BLaER1 (cell line): ENCODE measurements around the gene IL22RA1.

ENCODE experiments used
- H3K27ac ChIP-seq: shearing (Covaris generic); formaldehyde crosslinking; 2 replicates; pipeline ENCODE4 v1.8.1; 2022
- H3K27me3 ChIP-seq: shearing (Covaris generic); formaldehyde crosslinking; 2 replicates; pipeline ENCODE4 v1.8.1; 2022
- H3K36me3 ChIP-seq: shearing (Covaris generic); formaldehyde crosslinking; 2 replicates; pipeline ENCODE4 v1.8.1; 2022
- H3K4me1 ChIP-seq: shearing (Covaris generic); formaldehyde crosslinking; 2 replicates; pipeline ENCODE4 v1.8.1; 2022
- H3K4me2 ChIP-seq: shearing (Covaris generic); formaldehyde crosslinking; 2 replicates; pipeline ENCODE4 v1.8.1; 2022
- H3K4me3 ChIP-seq: shearing (Covaris generic); formaldehyde crosslinking; 2 replicates; pipeline ENCODE4 v1.8.1; 2022
- H3K9ac ChIP-seq: shearing (Covaris generic); formaldehyde crosslinking; 2 replicates; pipeline ENCODE4 v1.8.1; 2022
- H3K9me3 ChIP-seq: shearing (Covaris generic); formaldehyde crosslinking; 2 replicates; pipeline ENCODE4 v1.8.1; 2022
- H4K20me1 ChIP-seq: shearing (Covaris generic); formaldehyde crosslinking; 2 replicates; pipeline ENCODE4 v1.8.1; 2022
- Cebpa-rat ChIP-seq: shearing (Covaris generic); IDR thresholded peaks from 2 replicates; pipeline ENCODE4 v1.8.1; 2022

The IL22RA1 gene

GRCh38 chr1:24168245-24168644 is 25.3 kb upstream of the IL22RA1 start:
- no peak overlapping the region for H3K9ac ChIP-seq
- no peaks in the 10 kb centered on the region for H4K20me1 ChIP-seq
- no peak for TF ChIP-seq Cebpa-rat
- H3K4me2 ChIP-seq, result no peak overlapping the region
- H3K4me1 ChIP-seq, result no peaks in the 10 kb centered on the region
- H3K27ac ChIP-seq, result no peak overlapping the region
- peaks cover 61% of the 10 kb centered on the region for H3K36me3 ChIP-seq
- H3K9me3 ChIP-seq, result no peaks in the 10 kb centered on the region
- no peaks in the 10 kb centered on the region for H3K27me3 ChIP-seq
- H3K4me3 ChIP-seq, result no peak overlapping the region

- Histone ChIP-seq H3K4me1 (no peaks in the 10 kb centered on the region), H3K27me3 (no peaks in the 10 kb centered on the region), H3K4me2 (no peak overlapping the region), H3K36me3 (peaks cover 61% of the 10 kb centered on the region), H3K27ac (no peak overlapping the region), H3K4me3 (no peak overlapping the region), H4K20me1 (no peaks in the 10 kb centered on the region), H3K9ac (no peak overlapping the region), H3K9me3 (no peaks in the 10 kb centered on the region)
- no peak for TF ChIP-seq Cebpa-rat
Observed at GRCh38 chr1:24167008-24167407, 24.1 kb upstream of the IL22RA1 start.

GRCh38 chr1:24165500-24165899 is 22.6 kb upstream of the IL22RA1 start:
- Histone ChIP-seq H3K4me3 (no peak overlapping the region), H3K36me3 (peaks cover 69% of the 10 kb centered on the region), H4K20me1 (no peaks in the 10 kb centered on the region; the same call in 1 of the 2 replicates), H3K4me2 (no peak overlapping the region), H3K27ac (no peak overlapping the region), H3K4me1 (peaks cover 15% of the 10 kb centered on the region), H3K27me3 (no peaks in the 10 kb centered on the region), H3K9me3 (no peaks in the 10 kb centered on the region), H3K9ac (no peak overlapping the region)
- TF ChIP-seq Cebpa-rat, result no peak

- no peak overlapping the region for H3K9ac ChIP-seq
- no peaks in the 10 kb centered on the region for H3K27me3 ChIP-seq
- H3K4me2 ChIP-seq, result no peak overlapping the region
- TF ChIP-seq Cebpa-rat, result no peak
- H3K9me3 ChIP-seq, result no peaks in the 10 kb centered on the region
- H3K4me1 ChIP-seq, result peaks cover 22% of the 10 kb centered on the region
- H3K4me3 ChIP-seq, result no peak overlapping the region
- no peaks in the 10 kb centered on the region; the same call in 1 of the 2 replicates for H4K20me1 ChIP-seq
- H3K27ac ChIP-seq, result no peak overlapping the region
- peaks cover 65% of the 10 kb centered on the region for H3K36me3 ChIP-seq
Observed at GRCh38 chr1:24164004-24164403, 21.1 kb upstream of the IL22RA1 start.

- no peaks in the 10 kb centered on the region for H3K9me3 ChIP-seq
- TF ChIP-seq Cebpa-rat, result no peak
- H3K4me3 ChIP-seq, result no peak overlapping the region
- H4K20me1 ChIP-seq, result no peaks in the 10 kb centered on the region; the same call in 1 of the 2 replicates
- H3K27me3 ChIP-seq, result no peaks in the 10 kb centered on the region
- H3K36me3 ChIP-seq, result peaks cover 70% of the 10 kb centered on the region
- no peak overlapping the region for H3K9ac ChIP-seq
- H3K27ac ChIP-seq, result no peak overlapping the region
- no peak overlapping the region for H3K4me2 ChIP-seq
- peaks cover 22% of the 10 kb centered on the region for H3K4me1 ChIP-seq
Observed at GRCh38 chr1:24162201-24162600, 19.3 kb upstream of the IL22RA1 start.

- Histone ChIP-seq H3K9me3 (no peaks in the 10 kb centered on the region), H3K4me2 (0 out of 2 replicates have a peak overlapping the region, but pooled peaks have one; percentile 7), H3K27ac (no peak overlapping the region), H3K4me1 (peaks cover 22% of the 10 kb centered on the region), H3K27me3 (no peaks in the 10 kb centered on the region), H4K20me1 (no peaks in the 10 kb centered on the region; the same call in 1 of the 2 replicates), H3K9ac (no peak overlapping the region), H3K4me3 (no peak overlapping the region), H3K36me3 (peaks cover 70% of the 10 kb centered on the region)
- TF ChIP-seq Cebpa-rat, result no peak
Observed at GRCh38 chr1:24161270-24161669, 18.3 kb upstream of the IL22RA1 start.

- H3K27ac ChIP-seq, result no peak overlapping the region
- no peaks in the 10 kb centered on the region for H3K9me3 ChIP-seq
- H3K4me2 ChIP-seq, result no peak overlapping the region
- no peak for TF ChIP-seq Cebpa-rat
- H3K4me3 ChIP-seq, result no peak overlapping the region
- no peaks in the 10 kb centered on the region; the same call in 1 of the 2 replicates for H4K20me1 ChIP-seq
- no peak overlapping the region for H3K9ac ChIP-seq
- H3K36me3 ChIP-seq, result peaks cover 52% of the 10 kb centered on the region
- no peaks in the 10 kb centered on the region for H3K27me3 ChIP-seq
- peaks cover 22% of the 10 kb centered on the region for H3K4me1 ChIP-seq
Observed at GRCh38 chr1:24159366-24159765, 16.4 kb upstream of the IL22RA1 start.

GRCh38 chr1:24157918-24158481 is 15.1 kb upstream of the IL22RA1 start:
- Histone ChIP-seq H3K4me1 (peaks cover 22% of the 10 kb centered on the region), H3K4me2 (no peak overlapping the region), H4K20me1 (no peaks in the 10 kb centered on the region; the same call in 1 of the 2 replicates), H3K36me3 (peaks cover 44% of the 10 kb centered on the region), H3K9me3 (no peaks in the 10 kb centered on the region), H3K27ac (no peak overlapping the region), H3K9ac (no peak overlapping the region), H3K27me3 (no peaks in the 10 kb centered on the region), H3K4me3 (no peak overlapping the region)
- TF ChIP-seq Cebpa-rat, result no peak

- Histone ChIP-seq H3K4me3 (no peak overlapping the region), H3K4me2 (no peak overlapping the region), H3K9ac (no peak overlapping the region), H3K27ac (no peak overlapping the region), H3K36me3 (peaks cover 44% of the 10 kb centered on the region), H3K4me1 (peaks cover 19% of the 10 kb centered on the region), H3K27me3 (peaks cover 9% of the 10 kb centered on the region), H3K9me3 (no peaks in the 10 kb centered on the region), H4K20me1 (no peaks in the 10 kb centered on the region; the same call in 1 of the 2 replicates)
- no peak for TF ChIP-seq Cebpa-rat
Observed at GRCh38 chr1:24156542-24157260, 13.8 kb upstream of the IL22RA1 start.

- Histone ChIP-seq H3K27ac (no peak overlapping the region), H3K9ac (no peak overlapping the region), H4K20me1 (no peaks in the 10 kb centered on the region), H3K4me2 (no peak overlapping the region), H3K4me1 (peaks cover 12% of the 10 kb centered on the region; the same call in 1 of the 2 replicates), H3K9me3 (no peaks in the 10 kb centered on the region), H3K27me3 (peaks cover 22% of the 10 kb centered on the region), H3K4me3 (no peak overlapping the region), H3K36me3 (peaks cover 36% of the 10 kb centered on the region)
- TF ChIP-seq Cebpa-rat, result no peak
Observed at GRCh38 chr1:24155011-24155782, 12.3 kb upstream of the IL22RA1 start.
